Skeletal muscle cell (primary cell): ENCODE results near the gene COL7A1.

Source experiments
- DNase-seq: peaks from one replicate; pipeline ENCODE4 v3.0.0-alpha.2; 2010; ENCODE audit warnings: low read depth
- H3K4me3 ChIP-seq: 2 replicates; pipeline ENCODE4 v1.5.1; 2011; ENCODE audit warnings: low read depth, mild to moderate bottlenecking, control low read depth, low read length, moderate library complexity

COL7A1 gene

GRCh38 chr3:48621461-48621869 lies 26.3 kb upstream of the COL7A1 start, which contains the start of gene TMEM89:
Gene TMEM89, minus strand, starts transcription at chr3:48621769. Its CDS starts 13 bp downstream, at chr3:48621756.
- no peak within 1 kb of the TSS for H3K4me3 ChIP-seq
- no peak for DNase-seq

- no peak for DNase-seq
- H3K4me3 ChIP-seq, result no peak overlapping the region
Observed at GRCh38 chr3:48619541-48620524, 24.7 kb upstream of the COL7A1 start.

GRCh38 chr3:48617559-48617958 lies 22.4 kb upstream of the COL7A1 start:
- H3K4me3 ChIP-seq, result no peak overlapping the region
- DNase-seq, result no peak

GRCh38 chr3:48614044-48614443 lies 18.9 kb upstream of the COL7A1 start:
- H3K4me3 ChIP-seq, result no peak overlapping the region
- peak; percentile 57 for DNase-seq

- no peak overlapping the region for H3K4me3 ChIP-seq
- no peak for DNase-seq
Observed at GRCh38 chr3:48612309-48612708, 17.2 kb upstream of the COL7A1 start.

- DNase-seq, result peak; percentile 61
- peak within 1 kb of the TSS; percentile 94 for H3K4me3 ChIP-seq
Observed at GRCh38 chr3:48609088-48610005, 14.2 kb upstream of the COL7A1 start, which contains the start of gene UQCRC1. Gene UQCRC1, minus strand, starts transcription at chr3:48609646. Its CDS starts 26 bp downstream, at chr3:48609620.

- H3K4me3 ChIP-seq, result no peak overlapping the region
- DNase-seq, result no peak
Observed at GRCh38 chr3:48607519-48607918, 12.4 kb upstream of the COL7A1 start.

- H3K4me3 ChIP-seq, result no peak overlapping the region
- no peak for DNase-seq
Observed at GRCh38 chr3:48601622-48601994, 6.5 kb upstream of the COL7A1 start.

- no peak for DNase-seq
- H3K4me3 ChIP-seq, result no peak overlapping the region
Observed at GRCh38 chr3:48600711-48601621, 5.8 kb upstream of the COL7A1 start.

GRCh38 chr3:48599509-48600285 lies 4.6 kb upstream of the COL7A1 start:
- no peak for DNase-seq
- no peak overlapping the region for H3K4me3 ChIP-seq

- no peak overlapping the region for H3K4me3 ChIP-seq
- DNase-seq, result no peak
Observed at GRCh38 chr3:48599077-48599501, 4.0 kb upstream of the COL7A1 start.

GRCh38 chr3:48598323-48599076 lies 3.4 kb upstream of the COL7A1 start:
- DNase-seq, result peak; percentile 76
- no peak overlapping the region for H3K4me3 ChIP-seq

GRCh38 chr3:48597408-48597800 lies 2.3 kb upstream of the COL7A1 start:
- no peak for DNase-seq
- no peak overlapping the region for H3K4me3 ChIP-seq

GRCh38 chr3:48596676-48597407 lies 1.7 kb upstream of the COL7A1 start:
- no peak overlapping the region for H3K4me3 ChIP-seq
- DNase-seq, result no peak

- DNase-seq, result no peak
- no peak overlapping the region for H3K4me3 ChIP-seq
Observed at GRCh38 chr3:48596157-48596556, 1.0 kb upstream of the COL7A1 start.

- H3K4me3 ChIP-seq, result peak overlapping the region; percentile 41
- DNase-seq, result peak; percentile 45
Observed at GRCh38 chr3:48595526-48596121, 495 bp upstream of the COL7A1 start.
